H1 (cell line): Measurements from ENCODE around the gene WDR1. TPM values are rescaled to one million over a fixed set of nuclear protein-coding genes. Genes with fewer than 3 reads are reported as not detected.

Experiments used
- CTCF ChIA-PET: fragments of 300-600 bp; sonication (Branson Sonifier 250); formaldehyde crosslinking; loops from one replicate; lab custom pipeline; 2021; ENCODE audit not compliant: partially characterized antibody; lab: Charles Lee
- POLR2A ChIA-PET: fragments of 300-600 bp; sonication (Branson Sonifier 250); formaldehyde crosslinking; loops from one replicate; lab custom pipeline; 2021; ENCODE audit warnings: inconsistent platforms; ENCODE audit not compliant: partially characterized antibody; lab: Charles Lee
- DNase-seq, 2 experiments: peaks; one replicate each; pipeline versions ENCODE4 v3.0.0 to v3.0.0-alpha.2; 2010 to 2022; ENCODE audit warnings: low spot score in 2 of 2, low read depth in 1 of 2, mixed read lengths in 1 of 2
- FAIRE-seq: peaks from 2 replicates; lab custom pipeline; 2011; peaks lifted over from hg19 to GRCh38; lab: Jason Lieb, UNC
- H2AFZ ChIP-seq: 2 replicates; pipeline ENCODE4 v1.8.1; 2012; ENCODE audit warnings: low read length, inconsistent platforms
- H2AK5ac ChIP-seq: 2 replicates; pipeline ENCODE4 v1.6.1; 2013; ENCODE audit warnings: low read depth, low read length
- H2BK120ac ChIP-seq: replicated peaks from 2 replicates; pipeline ENCODE3; 2013; ENCODE audit warnings: low read depth, low read length, inconsistent platforms
- H2BK12ac ChIP-seq: 2 replicates; pipeline ENCODE4 v1.6.1; 2013; ENCODE audit warnings: low read depth, low read length
- H2BK15ac ChIP-seq: 2 replicates; pipeline ENCODE4 v1.6.1; 2013; ENCODE audit warnings: low read length
- H2BK20ac ChIP-seq: 2 replicates; pipeline ENCODE4 v1.6.1; 2013; ENCODE audit warnings: low read length
- H2BK5ac ChIP-seq: 2 replicates; pipeline ENCODE4 v1.6.1; 2013; ENCODE audit warnings: low read depth, low read length
- H3K14ac ChIP-seq: 2 replicates; pipeline ENCODE4 v1.6.1; 2013; ENCODE audit warnings: inconsistent platforms; ENCODE audit not compliant: insufficient read length
- H3K18ac ChIP-seq: 2 replicates; pipeline ENCODE4 v1.6.1; 2013; ENCODE audit warnings: low read length; ENCODE audit errors: extremely low read depth
- H3K23ac ChIP-seq: 2 replicates; pipeline ENCODE4 v1.6.1; 2013; ENCODE audit warnings: inconsistent platforms; ENCODE audit not compliant: insufficient read length
- H3K23me2 ChIP-seq: 2 replicates; pipeline ENCODE4 v1.6.1; 2013; ENCODE audit warnings: low read depth, low read length
- H3K27ac ChIP-seq: 2 replicates; pipeline ENCODE4 v1.6.1; 2011; ENCODE audit warnings: low read depth, low read length, inconsistent platforms
- H3K27me3 ChIP-seq, 4 experiments: replicated peaks in 1 of 4; 1 replicate in 1 of 4; 2 replicates in 3 of 4; pipeline versions ENCODE4 v1.6.1 to v1.8.1; 2011 to 2013; ENCODE audit warnings: low read length in 3 of 4, mild to moderate bottlenecking in 3 of 4, inconsistent platforms in 2 of 4, mixed read lengths in 2 of 4, moderate library complexity in 1 of 4; ENCODE audit not compliant: control insufficient read depth in 3 of 4, insufficient read depth in 3 of 4; ENCODE audit errors: extremely low read depth in 1 of 4
- H3K36me3 ChIP-seq, 4 experiments: 2 replicates each; pipeline versions ENCODE4 v1.6.1 to v1.8.1; 2011 to 2013; ENCODE audit warnings: mild to moderate bottlenecking in 4 of 4, low read length in 3 of 4, moderate library complexity in 2 of 4, control low read depth in 1 of 4, inconsistent platforms in 1 of 4; ENCODE audit not compliant: insufficient read depth in 4 of 4, control insufficient read depth in 2 of 4
- H3K4ac ChIP-seq: replicated peaks from 2 replicates; pipeline ENCODE3; 2013; ENCODE audit warnings: low read length, low read depth, mixed read lengths, inconsistent platforms; ENCODE audit not compliant: insufficient read length
- H3K4me1 ChIP-seq, 4 experiments: replicated peaks in 1 of 4; 1 replicate in 1 of 4; 2 replicates in 3 of 4; pipeline versions ENCODE4 v1.6.1 to v1.8.1; 2011 to 2013; ENCODE audit warnings: low read length in 3 of 4, inconsistent platforms in 2 of 4, mixed read lengths in 1 of 4; ENCODE audit not compliant: insufficient read depth in 4 of 4, control insufficient read depth in 3 of 4
- H3K4me2 ChIP-seq, 2 experiments: 2 replicates each; pipeline versions ENCODE4 v1.6.1 to v1.8.1; 2011 to 2013; ENCODE audit warnings: low read depth in 2 of 2, low read length in 2 of 2, control low read depth in 1 of 2, inconsistent platforms in 1 of 2, mild to moderate bottlenecking in 1 of 2; ENCODE audit not compliant: insufficient read depth in 1 of 2
- H3K4me3 ChIP-seq, 4 experiments: fragments of 200-600, 300-600 bp in 1 of 4; sonication (generic), shearing (Covaris generic), sonication (Bioruptor Twin) in 1 of 4; 2 replicates each; pipeline versions ENCODE4 v1.5.1 to v1.8.1; 2011 to 2016; ENCODE audit warnings: low read length in 4 of 4, low read depth in 3 of 4, control low read depth in 2 of 4, inconsistent platforms in 2 of 4, mild to moderate bottlenecking in 2 of 4, mixed read lengths in 1 of 4, moderate library complexity in 1 of 4; ENCODE audit not compliant: insufficient read depth in 2 of 4; ENCODE audit errors: extremely low read depth in 1 of 4
- H3K56ac ChIP-seq: replicated peaks from 2 replicates; pipeline ENCODE3; 2013; ENCODE audit warnings: low read depth, mild to moderate bottlenecking, mixed read lengths, low read length, inconsistent platforms; ENCODE audit not compliant: insufficient read length
- H3K79me1 ChIP-seq: 2 replicates; pipeline ENCODE4 v1.6.1; 2013; ENCODE audit warnings: low read depth, low read length, control low read depth
- H3K79me2 ChIP-seq, 2 experiments: 2 replicates each; pipeline versions ENCODE4 v1.6.1 to v1.8.1; 2012 to 2013; ENCODE audit warnings: low read length in 2 of 2, mild to moderate bottlenecking in 2 of 2, inconsistent platforms in 1 of 2; ENCODE audit not compliant: insufficient read depth in 2 of 2, control insufficient read depth in 1 of 2
- H3K9ac ChIP-seq, 4 experiments: replicated peaks in 1 of 4; 1 replicate in 1 of 4; 2 replicates in 3 of 4; pipeline versions ENCODE4 v1.6.1 to v1.8.1; 2011 to 2013; ENCODE audit warnings: low read depth in 3 of 4, low read length in 3 of 4, control low read depth in 2 of 4, mild to moderate bottlenecking in 2 of 4, moderate library complexity in 2 of 4, inconsistent platforms in 1 of 4; ENCODE audit errors: extremely low read depth in 1 of 4
- H3K9me3 ChIP-seq, 2 experiments: 2 replicates each; pipeline versions ENCODE4 v1.6.1 to v1.8.1; 2012 to 2013; ENCODE audit warnings: mild to moderate bottlenecking in 2 of 2, moderate library complexity in 2 of 2, control low read depth in 1 of 2, inconsistent platforms in 1 of 2, low read depth in 1 of 2, low read length in 1 of 2, mixed read lengths in 1 of 2; ENCODE audit not compliant: insufficient read depth in 2 of 2
- H4K20me1 ChIP-seq, 2 experiments: replicated peaks in 1 of 2; 2 replicates each; pipeline versions ENCODE3 to v1.8.1; 2011 to 2013; ENCODE audit warnings: inconsistent platforms in 2 of 2, low read length in 2 of 2, mild to moderate bottlenecking in 1 of 2; ENCODE audit not compliant: insufficient read depth in 2 of 2, control insufficient read depth in 1 of 2
- H4K5ac ChIP-seq: 2 replicates; pipeline ENCODE4 v1.6.1; 2013; ENCODE audit warnings: low read length, low read depth, mixed read lengths, inconsistent platforms; ENCODE audit not compliant: insufficient read length
- H4K8ac ChIP-seq: 2 replicates; pipeline ENCODE4 v1.8.0; 2013; ENCODE audit warnings: mild to moderate bottlenecking, moderate library complexity, low read length, inconsistent platforms; ENCODE audit not compliant: insufficient read depth; ENCODE audit errors: extremely low read depth
- H4K91ac ChIP-seq: replicated peaks from 2 replicates; pipeline ENCODE3; 2013; ENCODE audit warnings: low read length, mixed read lengths, inconsistent platforms; ENCODE audit not compliant: insufficient read length
- ASH2L ChIP-seq: fragments of 200-600, 300-600 bp; sonication (generic); IDR thresholded peaks from one replicate; pipeline ENCODE4 v1.7.1; 2017; ENCODE audit warnings: low read length
- POLR2A ChIP-seq, 2 experiments: IDR thresholded peaks; 1 replicate in 1 of 2; 2 replicates in 1 of 2; pipeline ENCODE4 v1.6.1; 2011; ENCODE audit warnings: low read depth in 2 of 2, low read length in 2 of 2, mild to moderate bottlenecking in 2 of 2; ENCODE audit errors: control extremely low read depth in 1 of 2
- WGBS, 2 experiments: shearing (Covaris generic) in 1 of 2; methylation state at CpG; one replicate each; pipeline versions ENCODE4 v1.1.6 to v1.1.7; 2013 to 2015; ENCODE audit warnings: low lambda C conversion rate in 2 of 2, mixed read lengths in 2 of 2, inconsistent platforms in 1 of 2, low coverage in 1 of 2, missing lambda C conversion rate in 1 of 2; ENCODE audit not compliant: insufficient replicate concordance in 2 of 2, insufficient coverage in 1 of 2, insufficient read length in 1 of 2; ENCODE audit errors: extremely low coverage in 1 of 2, missing lambda C conversion rate in 1 of 2; 5-methylcytosine and 5-hydroxymethylcytosine counted together
- polyA plus RNA-seq, 7 experiments: library from polyadenylated mRNA; depleted of rRNA in 3 of 7; stranded (reverse) in 5 of 7; unstranded in 2 of 7; fragments of >200 nt in 5 of 7; fragments of 200-250 nt in 2 of 7; gene quantifications; 1 replicate in 5 of 7; 2 replicates in 1 of 7; 4 replicates in 1 of 7; pipeline versions ENCODE4 v1.2.1 to v1.2.3, GENCODE V29; 2011 to 2013; ENCODE audit warnings: missing spikeins in 2 of 7, mixed read lengths in 2 of 7
- total RNA-seq: library from RNA; stranded (reverse); fragmentation: NEBNext Ultra II Directional; extraction: Animal tissue kit (Norgen Biotek cat#: 25700); gene quantifications from 2 replicates; pipeline ENCODE4 v1.2.1, GENCODE V29; 2021

WDR1 gene
- total and polyA plus RNA-seq, 2 of the 8 experiments (the other 6 are each of a cell fraction or from before 2014, with no cell fraction given) = 315 to 377 TPM

GRCh38 chr4:10066670-10067651, 49.6 kb downstream of the WDR1 start:
- Histone ChIP-seq H3K9me3 (no peaks in the 10 kb centered on the region), H3K4me3 (no peak overlapping the region), H2BK15ac (no peak overlapping the region), H4K5ac (no peak overlapping the region), H3K4me1 (peaks cover 0 to 10% (median 3%) of the 10 kb centered on the region in 4 experiments; a peak in 4 of 7 replicates), H3K56ac (no peak overlapping the region), H2BK20ac (no peak overlapping the region), H3K4ac (no peak overlapping the region), H4K91ac (no peak overlapping the region), H4K8ac (no peak overlapping the region), H3K79me1 (no peaks in the 10 kb centered on the region), H3K23ac (no peak overlapping the region), H3K14ac (no peak overlapping the region), H3K27me3 (no peaks in the 10 kb centered on the region), H3K36me3 (no peaks in the 10 kb centered on the region; a peak in 3 of 8 replicates), H3K27ac (no peak overlapping the region), H4K20me1 (peaks cover 0 to 2% of the 10 kb centered on the region in 2 experiments), H3K4me2 (no peak overlapping the region), H3K18ac (no peak overlapping the region), H2BK5ac (no peak overlapping the region), H2BK12ac (no peak overlapping the region), H3K23me2 (no peaks in the 10 kb centered on the region), H2BK120ac (no peak overlapping the region), H3K79me2 (no peaks in the 10 kb centered on the region), H3K9ac (no peak overlapping the region), H2AFZ (no peak overlapping the region), H2AK5ac (no peak overlapping the region)
- TF ChIP-seq ASH2L (no peak), POLR2A (IDR thresholded peaks at IDR 0.05; ENCODE audit: control extremely low read depth in 1 of 2, low read depth in 2 of 2, low read length in 2 of 2) (peak; percentile 11 to 40; a peak in 1 of 3 replicates)
- 89% methylated on average over 15 of the region's 15 CpGs; no CpG with 5 or more reads in 1 of the 2 experiments for WGBS, 2 experiments
- ChIA-PET CTCF (interaction anchor here (1.2 to 2.5 kb wide), 6 partner anchors 9 to 51 kb away, joined by 3 to 6 read pairs (median 4); no protein-coding TSS in a partner anchor), POLR2A (interaction anchor here (1.0 to 3.7 kb wide), 4 partner anchors 10 to 47 kb away, joined by 3 to 18 read pairs (median 9); no protein-coding TSS in a partner anchor)
- no peak for FAIRE-seq
- DNase-seq = peak in 1 of 2 experiments; percentile 38
